ENCODE results near the gene MEF2D. TPM values are rescaled to one million over a fixed set of nuclear protein-coding genes. Genes with fewer than 3 reads are reported as not detected.

MEF2D gene
- total and polyA plus RNA-seq, 2 experiments from 2014 or later: 35.1 to 64.6 TPM

DNA sequence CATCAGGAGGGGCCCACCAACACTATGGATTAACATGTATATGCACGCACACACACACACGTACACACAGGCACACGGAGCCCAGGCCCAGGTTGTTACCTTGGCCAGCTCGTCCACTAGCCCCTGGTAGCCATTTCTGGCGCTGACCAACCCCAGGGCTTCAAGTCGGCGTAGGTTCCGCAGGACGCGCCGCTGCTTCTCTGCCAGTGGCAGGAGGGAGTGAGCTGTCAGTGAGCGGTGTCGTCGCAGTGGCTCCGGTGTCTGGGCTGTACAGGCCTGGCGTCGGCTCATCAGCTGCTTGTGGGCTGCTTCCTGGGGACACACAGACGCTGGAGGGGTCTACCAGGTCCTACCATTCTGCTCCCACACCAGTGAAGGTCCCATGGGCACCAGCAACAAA is 29.4 kb upstream of the MEF2D start:
- Histone ChIP-seq H3K27me3 (no peaks in the 10 kb centered on the region), H3K4me1 (ENCODE audit: low read depth) (peaks cover 7% of the 10 kb centered on the region), H3K4me3 (no peak overlapping the region), H3K27ac (no peak overlapping the region), H3K36me3 (no peaks in the 10 kb centered on the region), H3K9me3 (ENCODE audit: low read depth) (no peaks in the 10 kb centered on the region)
- TF ChIP-seq CTCF (IDR thresholded peaks at IDR 0.05; ENCODE audit: low read depth, low read length): no peak
- no peak for DNase-seq (ENCODE audit: low read depth in 1 of 2, low spot score in 1 of 2)

- peaks cover 18% of the 10 kb centered on the region for H3K4me1 ChIP-seq (ENCODE audit: low read depth)
- no peak overlapping the region for H3K27ac ChIP-seq
- no peak for DNase-seq (ENCODE audit: low read depth in 1 of 2, low spot score in 1 of 2)
- H3K4me3 ChIP-seq: no peak overlapping the region
- H3K36me3 ChIP-seq: no peaks in the 10 kb centered on the region
- H3K27me3 ChIP-seq: no peaks in the 10 kb centered on the region
- TF ChIP-seq CTCF (IDR thresholded peaks at IDR 0.05; ENCODE audit: low read depth, low read length): no peak
- no peaks in the 10 kb centered on the region for H3K9me3 ChIP-seq (ENCODE audit: low read depth)
Measured at GRCh38 chr1:156528875-156529425, 28.4 kb upstream of the MEF2D start.

- Histone ChIP-seq H3K4me3 (no peak overlapping the region), H3K36me3 (no peaks in the 10 kb centered on the region), H3K4me1 (ENCODE audit: low read depth) (peaks cover 23% of the 10 kb centered on the region), H3K9me3 (ENCODE audit: low read depth) (no peaks in the 10 kb centered on the region), H3K27ac (no peak overlapping the region), H3K27me3 (no peaks in the 10 kb centered on the region)
- TF ChIP-seq CTCF (IDR thresholded peaks at IDR 0.05; ENCODE audit: low read depth, low read length): no peak
- DNase-seq (ENCODE audit: low read depth in 1 of 2, low spot score in 1 of 2): no peak
Measured at GRCh38 chr1:156528231-156528630, 27.7 kb upstream of the MEF2D start.

- no peak for DNase-seq (ENCODE audit: low read depth in 1 of 2, low spot score in 1 of 2)
- H3K4me3 ChIP-seq: no peak overlapping the region
- no peaks in the 10 kb centered on the region for H3K36me3 ChIP-seq
- no peaks in the 10 kb centered on the region for H3K27me3 ChIP-seq
- no peaks in the 10 kb centered on the region for H3K9me3 ChIP-seq (ENCODE audit: low read depth)
- H3K4me1 ChIP-seq (ENCODE audit: low read depth): peaks cover 23% of the 10 kb centered on the region
- no peak for TF ChIP-seq CTCF (IDR thresholded peaks at IDR 0.05; ENCODE audit: low read depth, low read length)
- H3K27ac ChIP-seq: no peak overlapping the region
Measured at GRCh38 chr1:156527584-156527983, 27.0 kb upstream of the MEF2D start.

DNA sequence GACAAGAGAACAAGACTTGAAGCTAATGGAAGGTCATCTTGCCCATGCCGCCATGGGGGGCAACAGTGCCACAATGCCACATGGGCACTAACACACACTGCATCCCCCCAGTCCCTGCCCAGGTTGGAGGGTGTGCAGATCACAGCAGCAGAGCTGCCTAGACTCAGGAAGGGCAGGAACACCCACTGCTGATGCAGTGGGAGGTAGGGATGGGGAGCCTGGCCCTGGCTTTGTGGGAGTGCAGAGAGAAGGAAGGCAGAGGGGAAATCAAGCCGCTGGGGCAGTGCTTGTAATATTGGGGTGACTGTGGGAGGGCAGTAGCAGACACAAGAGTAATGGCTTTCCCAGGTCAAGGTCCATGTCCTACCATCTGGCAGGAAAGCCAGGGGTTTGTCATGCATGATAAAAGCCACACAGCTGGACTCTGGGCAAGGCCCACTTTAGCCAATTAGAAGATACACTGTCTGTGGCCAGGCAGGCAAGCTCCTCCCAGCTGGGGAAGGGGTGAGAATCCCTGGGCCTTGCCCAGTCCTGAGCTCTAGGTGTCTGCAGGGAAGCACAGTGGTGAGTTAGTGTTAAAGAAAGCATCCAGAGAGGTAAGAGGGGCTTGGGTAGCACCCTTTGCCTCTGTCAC is 25.4 kb upstream of the MEF2D start:
- no peak for DNase-seq (ENCODE audit: low read depth in 1 of 2, low spot score in 1 of 2)

More for the DNA sequence above, 25.4 kb upstream of the MEF2D start:
- Histone ChIP-seq H3K4me3 (no peak overlapping the region), H3K27me3 (no peaks in the 10 kb centered on the region), H3K9me3 (ENCODE audit: low read depth) (no peaks in the 10 kb centered on the region), H3K27ac (no peak overlapping the region), H3K36me3 (no peaks in the 10 kb centered on the region), H3K4me1 (ENCODE audit: low read depth) (peaks cover 23% of the 10 kb centered on the region)
- TF ChIP-seq CTCF (IDR thresholded peaks at IDR 0.05; ENCODE audit: low read depth, low read length): no peak

All from cardiac muscle cell (in vitro differentiated cells and primary cell).